Measurements from ENCODE around the gene NSUN7. TPM values are rescaled to one million over a fixed set of nuclear protein-coding genes. Genes with fewer than 3 reads are reported as not detected.

Gene NSUN7
- total RNA-seq, 3 donors from 2014 or later = 0.80 to 19.3 (median 9.5) TPM

GRCh38 chr4:40763228-40763716 is 13.5 kb downstream of the NSUN7 start:
- Histone ChIP-seq H3K4me1 (no peaks in the 10 kb centered on the region), H3K9me3 (no peaks in the 10 kb centered on the region), H3K36me3 (no peaks in the 10 kb centered on the region), H3K4me3 (no peak overlapping the region), H3K27me3 (no peaks in the 10 kb centered on the region), H3K27ac (no peak overlapping the region)
- no peak for DNase-seq (ENCODE audit: low spot score in 2 of 2)
- intact Hi-C loops (cut with DNase I; ENCODE audit: low total_unique reads) = no loop called here
- TF ChIP-seq POLR2A (IDR thresholded peaks at IDR 0.05) (no peak), CTCF (IDR thresholded peaks at IDR 0.05) (no peak)

GRCh38 chr4:40769266-40769665 is 19.5 kb downstream of the NSUN7 start:
- no peak for TF ChIP-seq POLR2AphosphoS5 (IDR thresholded peaks at IDR 0.05)
- TF ChIP-seq CTCF (IDR thresholded peaks at IDR 0.05) = no peak
- no peak for TF ChIP-seq POLR2A (IDR thresholded peaks at IDR 0.05)
- H3K27me3 ChIP-seq = no peaks in the 10 kb centered on the region
- intact Hi-C loops (cut with DNase I; ENCODE audit: low total_unique reads) = no loop called here
- H3K4me3 ChIP-seq = no peak overlapping the region
- H3K4me1 ChIP-seq = no peaks in the 10 kb centered on the region
- no peaks in the 10 kb centered on the region for H3K9me3 ChIP-seq
- no peak overlapping the region for H3K27ac ChIP-seq
- H3K36me3 ChIP-seq = no peaks in the 10 kb centered on the region
- DNase-seq (ENCODE audit: low spot score in 2 of 2) = no peak

GRCh38 chr4:40778090-40778489 is 28.3 kb downstream of the NSUN7 start:
- no peak for DNase-seq (ENCODE audit: low spot score in 2 of 2)
- Histone ChIP-seq H3K27ac (no peak overlapping the region), H3K4me1 (no peaks in the 10 kb centered on the region)

GRCh38 chr4:40782876-40783275 is 33.1 kb downstream of the NSUN7 start:
- H3K27me3 ChIP-seq = no peaks in the 10 kb centered on the region
- no peak overlapping the region for H3K27ac ChIP-seq
- TF ChIP-seq POLR2AphosphoS5 (IDR thresholded peaks at IDR 0.05) = no peak
- no peak overlapping the region for H3K4me3 ChIP-seq
- peaks cover 0 to 5% of the 10 kb centered on the region in 2 donors for H3K9me3 ChIP-seq
- intact Hi-C loops (cut with DNase I; ENCODE audit: low total_unique reads) = no loop called here
- no peaks in the 10 kb centered on the region for H3K36me3 ChIP-seq
- no peak for DNase-seq (ENCODE audit: low spot score in 2 of 2)
- no peaks in the 10 kb centered on the region for H3K4me1 ChIP-seq

More at GRCh38 chr4:40778090-40778489, 28.3 kb downstream of the NSUN7 start:
- TF ChIP-seq CTCF (IDR thresholded peaks at IDR 0.05) (no peak), POLR2A (IDR thresholded peaks at IDR 0.05) (no peak), POLR2AphosphoS5 (IDR thresholded peaks at IDR 0.05) (no peak)
- intact Hi-C loops (cut with DNase I; ENCODE audit: low total_unique reads) = no loop called here
- H3K4me3 ChIP-seq = no peak overlapping the region
- H3K9me3 ChIP-seq = peaks cover 0 to 5% of the 10 kb centered on the region in 2 donors
- H3K27me3 ChIP-seq = no peaks in the 10 kb centered on the region
- H3K36me3 ChIP-seq = no peaks in the 10 kb centered on the region

GRCh38 chr4:40785727-40786126 is 36.0 kb downstream of the NSUN7 start:
- H3K4me1 ChIP-seq = no peaks in the 10 kb centered on the region
- no peaks in the 10 kb centered on the region for H3K36me3 ChIP-seq
- DNase-seq (ENCODE audit: low spot score in 2 of 2) = no peak
- H3K27me3 ChIP-seq = no peaks in the 10 kb centered on the region
- TF ChIP-seq POLR2A (IDR thresholded peaks at IDR 0.05) = no peak
- no peak for TF ChIP-seq POLR2AphosphoS5 (IDR thresholded peaks at IDR 0.05)
- TF ChIP-seq CTCF (IDR thresholded peaks at IDR 0.05) = no peak
- no peak overlapping the region for H3K4me3 ChIP-seq
- intact Hi-C loops (cut with DNase I; ENCODE audit: low total_unique reads) = no loop called here
- no peaks in the 10 kb centered on the region for H3K9me3 ChIP-seq
- H3K27ac ChIP-seq = no peak overlapping the region

GRCh38 chr4:40788331-40788730 is 38.6 kb downstream of the NSUN7 start:
- TF ChIP-seq CTCF (IDR thresholded peaks at IDR 0.05) (no peak), POLR2A (IDR thresholded peaks at IDR 0.05) (no peak), POLR2AphosphoS5 (IDR thresholded peaks at IDR 0.05) (no peak)
- Histone ChIP-seq H3K4me1 (no peaks in the 10 kb centered on the region), H3K36me3 (no peaks in the 10 kb centered on the region), H3K27me3 (no peaks in the 10 kb centered on the region), H3K9me3 (no peaks in the 10 kb centered on the region), H3K27ac (no peak overlapping the region), H3K4me3 (no peak overlapping the region)
- no peak for DNase-seq (ENCODE audit: low spot score in 2 of 2)
- intact Hi-C loops (cut with DNase I; ENCODE audit: low total_unique reads) = no loop called here
